ENCODE results near the gene KPNA4.

KPNA4 gene

DNA sequence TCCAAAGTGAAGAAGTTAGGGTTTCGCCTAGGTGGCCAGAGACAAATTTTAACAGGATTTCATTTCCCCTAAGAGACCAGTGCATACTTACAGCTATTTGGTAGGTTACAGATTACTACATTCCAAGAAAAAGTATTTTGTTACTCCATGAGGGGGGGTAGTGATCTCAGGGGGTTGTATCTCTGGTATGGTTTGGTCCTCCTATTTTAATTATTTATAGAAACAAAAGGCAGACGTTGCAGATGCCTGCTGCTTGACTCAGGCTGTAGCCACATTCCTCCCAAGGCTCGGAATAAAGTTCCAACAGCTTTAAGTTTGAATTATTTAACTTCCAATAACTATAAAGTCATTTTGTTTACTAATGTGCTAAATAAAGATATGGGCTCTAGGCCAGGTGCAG, 114.5 kb downstream of the KPNA4 start:
- DNase-seq (ENCODE audit: low read depth): no peak

DNA sequence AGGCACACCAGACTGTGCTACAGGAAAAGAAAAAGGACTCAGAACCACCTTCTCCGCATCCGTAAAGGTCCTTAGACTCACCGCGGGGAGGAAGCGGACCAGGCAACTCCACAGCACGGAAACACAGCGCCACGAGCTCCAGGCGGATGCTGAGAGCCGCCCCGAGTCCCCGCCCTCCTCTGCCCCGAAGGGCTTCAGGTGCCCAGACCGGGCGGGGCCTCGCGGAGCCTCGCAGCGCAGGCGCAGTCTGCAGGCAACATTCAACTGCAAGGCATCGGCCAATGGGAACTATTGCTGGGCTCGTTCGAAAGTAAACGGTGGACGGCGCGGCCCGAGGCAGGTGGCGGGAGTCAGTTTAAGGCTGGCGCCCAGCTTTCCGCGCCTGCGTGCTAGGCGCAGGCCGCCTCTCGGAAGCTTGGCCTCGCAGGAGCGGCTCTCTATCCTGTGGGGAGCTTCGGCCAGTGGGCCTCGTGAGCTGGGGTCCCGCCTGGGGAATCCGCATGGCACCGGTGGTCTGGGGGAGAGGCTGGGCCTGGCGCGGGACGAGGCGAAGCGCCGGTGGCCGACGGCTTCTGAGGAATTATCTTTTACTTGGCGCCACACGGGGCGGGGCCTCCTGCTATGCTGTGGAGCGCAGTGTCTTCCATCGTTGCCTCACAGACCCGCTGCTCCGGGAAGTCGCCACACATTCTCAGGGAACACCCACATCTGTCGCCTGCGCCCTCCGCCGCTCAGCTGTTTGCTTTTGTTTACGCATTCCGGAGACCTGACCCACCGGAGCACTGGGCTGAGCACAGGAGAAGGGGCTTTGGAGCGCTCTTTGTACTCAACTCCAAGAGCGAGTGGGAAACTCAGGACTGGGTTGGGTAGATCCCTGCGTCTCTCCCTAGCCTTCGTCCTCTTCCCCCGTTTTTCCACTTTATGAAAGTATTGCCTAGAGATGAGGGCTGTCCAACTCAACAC, 115.5 kb downstream of the KPNA4 start, which contains the start of gene TRIM59:
Gene TRIM59 (minus strand): TSS at position 151 of the 963 bp plus-strand sequence. CDS start 10,603 bp downstream, outside the sequence.
- DNase-seq (ENCODE audit: low read depth): peak; percentile 93

DNA sequence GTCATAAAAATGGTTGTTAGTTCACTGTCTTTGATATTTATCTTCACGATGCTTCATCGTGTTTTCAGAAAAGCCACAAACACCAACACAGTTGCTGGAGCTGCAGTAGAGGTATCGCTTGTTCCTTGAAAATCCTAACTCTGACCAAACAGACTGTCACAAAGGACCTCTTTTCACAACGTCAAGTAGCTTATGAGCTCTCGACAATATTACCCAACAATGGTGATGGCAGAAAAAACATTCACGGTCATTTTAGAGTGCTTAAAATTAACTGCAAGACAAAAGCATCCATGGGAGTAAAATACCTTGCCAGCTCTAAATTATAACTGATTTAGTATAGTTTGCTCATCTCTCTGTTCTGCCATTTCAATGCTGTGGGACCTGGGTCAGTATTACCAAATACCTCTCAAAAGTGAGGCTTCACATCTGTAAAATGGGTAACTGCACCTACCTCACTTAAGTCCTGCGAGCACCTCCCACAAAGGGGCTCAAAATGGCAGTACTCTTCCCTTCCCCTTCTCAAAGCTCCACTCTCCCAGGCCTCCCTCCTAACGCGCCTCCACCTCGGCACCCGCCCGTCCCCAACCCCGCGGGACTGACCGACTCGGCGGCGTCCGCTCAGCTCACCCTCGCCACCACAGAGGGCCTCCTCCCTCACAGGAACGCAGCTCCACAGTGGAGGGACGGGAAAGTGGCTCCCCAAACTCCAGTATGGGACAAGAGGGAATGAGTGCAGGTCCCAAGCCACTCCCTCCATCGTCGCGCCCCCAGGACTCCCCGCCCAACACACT, 116.3 kb downstream of the KPNA4 start:
- no peak for DNase-seq (ENCODE audit: low read depth)

DNA sequence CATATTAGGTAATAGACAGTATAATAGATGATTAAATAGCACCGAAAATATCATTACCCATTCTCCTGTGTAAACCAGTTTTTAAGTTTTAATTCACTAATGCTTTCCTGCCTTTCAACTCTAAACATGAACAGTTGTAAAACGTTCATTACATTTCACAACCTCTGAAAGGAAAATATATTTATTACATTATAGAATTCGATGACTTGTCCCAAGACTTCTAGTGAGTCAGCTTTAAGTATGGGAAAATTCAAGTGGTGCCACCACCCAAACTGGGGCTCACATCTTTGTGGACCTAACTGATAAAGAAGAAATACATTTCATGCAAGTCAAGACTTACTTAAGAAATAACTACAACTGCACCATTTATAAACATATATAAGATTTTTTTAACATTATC, 117.8 kb downstream of the KPNA4 start:
- DNase-seq (ENCODE audit: low read depth): no peak

DNA sequence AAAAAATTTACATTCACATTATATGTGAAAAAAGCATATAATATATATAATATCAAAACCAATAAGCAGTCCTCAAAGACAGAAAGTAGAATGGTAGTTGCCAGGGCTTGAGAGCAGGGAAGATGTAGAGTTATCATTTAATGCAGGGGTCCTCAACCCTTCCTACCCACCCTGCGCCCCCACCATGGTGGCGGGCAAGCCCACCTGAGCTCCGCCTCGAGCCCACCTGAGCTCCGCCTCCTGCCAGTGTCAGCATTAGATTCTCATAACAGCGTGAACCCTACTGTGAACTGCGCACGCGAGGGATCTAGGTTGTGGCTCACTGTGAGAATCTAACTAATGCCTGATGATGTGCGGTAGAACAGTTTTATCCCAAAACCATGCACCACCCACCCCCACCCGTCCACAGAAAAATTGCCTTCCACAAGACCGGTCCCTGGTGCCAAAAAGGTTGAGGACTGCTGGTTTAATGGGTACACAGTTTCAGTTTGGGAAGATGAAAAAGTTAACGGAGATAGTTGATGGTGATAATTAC, 118.8 kb downstream of the KPNA4 start:
- no peak for DNase-seq (ENCODE audit: low read depth)

DNA sequence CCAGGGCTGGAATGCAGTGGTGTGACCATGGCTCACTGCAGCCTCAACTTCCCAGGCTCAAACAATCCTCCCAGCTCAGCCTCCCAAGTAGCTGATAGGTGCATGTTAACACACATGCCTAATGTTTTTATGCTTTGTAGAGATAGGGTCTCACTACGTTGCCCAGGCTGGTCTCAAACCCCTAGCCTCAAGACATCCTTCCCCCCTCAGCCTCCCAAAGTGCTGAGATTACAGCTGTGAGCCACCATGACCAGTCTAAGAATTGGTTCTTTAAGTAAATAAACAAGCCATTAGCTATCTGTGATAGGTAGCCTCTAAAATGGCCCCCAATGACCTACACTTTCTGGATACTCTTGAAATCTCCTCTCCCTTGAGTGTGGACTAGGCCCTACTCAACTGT, 119.5 kb downstream of the KPNA4 start:
- no peak for DNase-seq (ENCODE audit: low read depth)
